Stimulated activated CD4-positive, alpha-beta T cell treated with anti-CD3 and anti-CD28 coated beads, Interleukin-4, amount 100 ng/mL, for 24 hours (primary cell): Measurements from ENCODE around the gene FGF8.

Source experiments
- DNase-seq: peaks from one replicate; pipeline ENCODE4 v3.0.0-alpha.2; 2020

The FGF8 gene

DNA sequence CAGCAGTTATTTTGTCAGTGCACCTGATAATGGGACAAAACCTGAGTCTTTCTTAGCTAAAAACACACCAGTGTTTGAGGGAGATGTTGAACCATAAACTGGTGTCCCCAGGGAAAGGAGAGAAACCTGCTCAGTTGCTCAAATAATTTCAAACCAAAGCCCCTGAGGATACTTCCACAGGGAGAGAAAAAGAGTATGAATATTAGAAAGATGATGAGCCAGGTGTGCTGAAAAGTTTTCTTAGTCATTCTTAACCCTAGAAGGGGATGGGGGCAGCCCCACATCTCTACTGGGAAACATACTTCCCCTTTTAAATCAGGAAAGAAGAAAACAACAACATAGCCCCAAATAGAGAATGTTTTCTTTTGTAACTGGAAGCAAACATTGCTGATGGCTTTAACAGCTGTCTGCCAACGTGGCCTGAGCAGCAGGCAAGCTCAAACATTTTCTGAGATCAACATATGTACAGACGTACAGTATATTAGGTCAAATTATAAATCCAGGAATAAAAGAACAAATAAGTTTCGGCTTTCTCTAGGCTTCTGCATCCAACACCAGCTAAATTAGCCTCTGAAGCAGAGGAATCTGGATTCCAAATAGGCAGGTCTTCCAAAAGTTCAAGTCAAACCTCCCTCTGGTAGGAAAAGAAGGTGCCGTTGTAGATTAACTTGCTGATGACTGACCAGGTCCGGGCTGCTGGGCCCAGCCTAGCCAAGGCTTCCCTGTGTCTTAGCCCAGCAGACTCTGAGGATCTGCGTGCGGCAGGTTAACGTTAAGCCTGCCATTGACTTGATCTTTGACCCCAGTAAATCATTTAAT, 50.4 kb downstream of the FGF8 start:
- DNase-seq, result no peak

DNA sequence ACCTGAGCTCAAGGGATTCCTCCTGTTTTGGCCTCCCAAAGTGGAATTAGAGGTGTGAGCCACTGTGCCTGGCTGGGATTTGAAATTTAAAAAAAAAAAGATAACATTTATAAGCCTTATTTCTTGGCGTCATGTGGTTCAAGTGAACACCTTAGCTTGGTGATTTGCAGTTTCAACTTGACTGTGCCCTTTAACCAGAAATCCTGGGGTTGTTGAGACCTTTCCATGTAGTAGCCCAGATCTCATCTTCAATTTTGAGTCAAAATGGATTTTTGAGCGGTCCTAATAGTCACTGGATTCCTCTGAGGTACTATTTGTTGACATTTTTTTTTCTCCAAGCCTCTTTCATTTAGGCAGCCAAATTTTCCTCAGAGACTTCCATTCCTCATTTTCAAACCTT, 51.5 kb downstream of the FGF8 start:
- no peak for DNase-seq

DNA sequence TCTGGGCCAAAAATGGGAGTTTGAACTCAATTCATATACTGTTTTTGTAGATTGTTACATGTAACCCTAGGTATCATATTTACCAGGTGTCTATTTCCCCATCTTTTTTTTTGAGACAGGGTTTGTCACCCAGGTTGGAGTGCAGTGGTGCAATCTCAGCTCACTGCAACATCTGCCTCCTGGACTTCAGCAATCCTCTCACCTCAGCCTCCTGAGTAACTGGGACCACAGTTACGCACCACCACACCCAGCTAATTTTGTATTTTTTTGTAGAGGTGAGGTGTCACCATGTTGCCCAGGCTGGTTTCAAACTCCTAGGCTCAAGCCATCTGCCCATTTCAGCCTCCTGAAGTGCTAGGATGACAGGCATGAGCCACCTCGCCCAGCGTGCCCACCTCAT, 52.7 kb downstream of the FGF8 start:
- no peak for DNase-seq

DNA sequence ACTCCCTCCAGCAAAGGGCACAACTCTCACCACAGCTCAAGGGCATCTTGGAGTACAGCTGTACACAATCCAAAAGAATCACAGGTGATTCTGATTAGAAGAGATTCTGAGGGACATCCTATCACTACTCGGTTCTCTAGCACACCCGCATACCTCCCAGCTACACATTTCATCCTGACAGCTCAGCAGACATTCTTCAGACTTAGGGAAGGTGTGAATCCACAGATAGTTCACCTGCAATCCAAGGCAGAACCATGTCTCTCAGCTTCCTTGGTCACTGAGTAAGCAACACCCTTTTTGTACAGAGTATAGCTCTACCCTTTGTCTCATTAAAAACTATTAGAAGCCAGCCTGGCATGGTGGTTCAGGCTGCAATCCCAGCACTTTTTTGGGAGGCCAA, 54.1 kb downstream of the FGF8 start:
- DNase-seq, result no peak

DNA sequence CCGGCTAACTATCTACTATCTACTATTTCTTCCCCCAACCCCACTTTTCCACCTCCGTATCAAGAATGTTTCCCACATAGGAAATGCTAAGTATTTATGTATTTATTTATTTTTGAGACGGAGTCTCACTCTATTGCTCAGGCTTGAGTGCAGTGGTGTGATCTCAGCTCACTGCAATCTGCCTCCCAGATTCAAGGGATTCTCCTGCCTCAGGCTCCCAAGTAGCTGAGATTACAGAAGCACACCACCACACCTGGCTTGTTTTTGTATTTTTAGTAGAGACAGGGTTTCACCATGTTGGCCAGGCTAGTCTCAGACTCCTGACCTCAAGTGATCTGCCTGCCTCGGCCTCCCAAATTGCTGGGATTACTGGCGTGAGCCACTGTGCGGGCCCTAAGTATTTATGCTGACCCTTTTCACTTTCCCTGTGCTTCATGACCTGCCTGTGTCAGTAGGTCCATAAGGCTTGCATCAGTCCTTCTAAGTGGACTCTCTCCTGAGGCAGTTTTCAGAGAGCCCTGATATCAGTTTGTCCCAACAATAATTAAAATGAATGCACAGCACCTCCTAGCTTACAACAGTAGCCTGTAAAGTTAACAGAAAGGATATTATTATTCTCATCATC, 55.2 kb downstream of the FGF8 start:
- no peak for DNase-seq
